H1 (cell line): ENCODE data around the gene NAP1L1. TPM values are rescaled to one million over a fixed set of nuclear protein-coding genes. Genes with fewer than 3 reads are reported as not detected.

Source experiments
- CTCF ChIA-PET: fragments of 300-600 bp; sonication (Branson Sonifier 250); formaldehyde crosslinking; loops from one replicate; lab custom pipeline; 2021; ENCODE audit not compliant: partially characterized antibody; lab: Charles Lee
- POLR2A ChIA-PET: fragments of 300-600 bp; sonication (Branson Sonifier 250); formaldehyde crosslinking; loops from one replicate; lab custom pipeline; 2021; ENCODE audit warnings: inconsistent platforms; ENCODE audit not compliant: partially characterized antibody; lab: Charles Lee
- DNase-seq, 2 experiments: peaks; one replicate each; pipeline versions ENCODE4 v3.0.0 to v3.0.0-alpha.2; 2010 to 2022; ENCODE audit warnings: low spot score in 2 of 2, low read depth in 1 of 2, mixed read lengths in 1 of 2
- FAIRE-seq: peaks from 2 replicates; lab custom pipeline; 2011; peaks lifted over from hg19 to GRCh38; lab: Jason Lieb, UNC
- H2AFZ ChIP-seq: 2 replicates; pipeline ENCODE4 v1.8.1; 2012; ENCODE audit warnings: low read length, inconsistent platforms
- H2AK5ac ChIP-seq: 2 replicates; pipeline ENCODE4 v1.6.1; 2013; ENCODE audit warnings: low read depth, low read length
- H2BK120ac ChIP-seq: replicated peaks from 2 replicates; pipeline ENCODE3; 2013; ENCODE audit warnings: low read depth, low read length, inconsistent platforms
- H2BK12ac ChIP-seq: 2 replicates; pipeline ENCODE4 v1.6.1; 2013; ENCODE audit warnings: low read depth, low read length
- H2BK15ac ChIP-seq: 2 replicates; pipeline ENCODE4 v1.6.1; 2013; ENCODE audit warnings: low read length
- H2BK20ac ChIP-seq: 2 replicates; pipeline ENCODE4 v1.6.1; 2013; ENCODE audit warnings: low read length
- H2BK5ac ChIP-seq: 2 replicates; pipeline ENCODE4 v1.6.1; 2013; ENCODE audit warnings: low read depth, low read length
- H3K14ac ChIP-seq: 2 replicates; pipeline ENCODE4 v1.6.1; 2013; ENCODE audit warnings: inconsistent platforms; ENCODE audit not compliant: insufficient read length
- H3K18ac ChIP-seq: 2 replicates; pipeline ENCODE4 v1.6.1; 2013; ENCODE audit warnings: low read length; ENCODE audit errors: extremely low read depth
- H3K23ac ChIP-seq: 2 replicates; pipeline ENCODE4 v1.6.1; 2013; ENCODE audit warnings: inconsistent platforms; ENCODE audit not compliant: insufficient read length
- H3K23me2 ChIP-seq: 2 replicates; pipeline ENCODE4 v1.6.1; 2013; ENCODE audit warnings: low read depth, low read length
- H3K27ac ChIP-seq: 2 replicates; pipeline ENCODE4 v1.6.1; 2011; ENCODE audit warnings: low read depth, low read length, inconsistent platforms
- H3K27me3 ChIP-seq, 4 experiments: replicated peaks in 1 of 4; 1 replicate in 1 of 4; 2 replicates in 3 of 4; pipeline versions ENCODE4 v1.6.1 to v1.8.1; 2011 to 2013; ENCODE audit warnings: low read length in 3 of 4, mild to moderate bottlenecking in 3 of 4, inconsistent platforms in 2 of 4, mixed read lengths in 2 of 4, moderate library complexity in 1 of 4; ENCODE audit not compliant: control insufficient read depth in 3 of 4, insufficient read depth in 3 of 4; ENCODE audit errors: extremely low read depth in 1 of 4
- H3K36me3 ChIP-seq, 4 experiments: 2 replicates each; pipeline versions ENCODE4 v1.6.1 to v1.8.1; 2011 to 2013; ENCODE audit warnings: mild to moderate bottlenecking in 4 of 4, low read length in 3 of 4, moderate library complexity in 2 of 4, control low read depth in 1 of 4, inconsistent platforms in 1 of 4; ENCODE audit not compliant: insufficient read depth in 4 of 4, control insufficient read depth in 2 of 4
- H3K4ac ChIP-seq: replicated peaks from 2 replicates; pipeline ENCODE3; 2013; ENCODE audit warnings: low read length, low read depth, mixed read lengths, inconsistent platforms; ENCODE audit not compliant: insufficient read length
- H3K4me1 ChIP-seq, 4 experiments: replicated peaks in 1 of 4; 1 replicate in 1 of 4; 2 replicates in 3 of 4; pipeline versions ENCODE4 v1.6.1 to v1.8.1; 2011 to 2013; ENCODE audit warnings: low read length in 3 of 4, inconsistent platforms in 2 of 4, mixed read lengths in 1 of 4; ENCODE audit not compliant: insufficient read depth in 4 of 4, control insufficient read depth in 3 of 4
- H3K4me2 ChIP-seq, 2 experiments: 2 replicates each; pipeline versions ENCODE4 v1.6.1 to v1.8.1; 2011 to 2013; ENCODE audit warnings: low read depth in 2 of 2, low read length in 2 of 2, control low read depth in 1 of 2, inconsistent platforms in 1 of 2, mild to moderate bottlenecking in 1 of 2; ENCODE audit not compliant: insufficient read depth in 1 of 2
- H3K4me3 ChIP-seq, 4 experiments: fragments of 200-600, 300-600 bp in 1 of 4; sonication (generic), shearing (Covaris generic), sonication (Bioruptor Twin) in 1 of 4; 2 replicates each; pipeline versions ENCODE4 v1.5.1 to v1.8.1; 2011 to 2016; ENCODE audit warnings: low read length in 4 of 4, low read depth in 3 of 4, control low read depth in 2 of 4, inconsistent platforms in 2 of 4, mild to moderate bottlenecking in 2 of 4, mixed read lengths in 1 of 4, moderate library complexity in 1 of 4; ENCODE audit not compliant: insufficient read depth in 2 of 4; ENCODE audit errors: extremely low read depth in 1 of 4
- H3K56ac ChIP-seq: replicated peaks from 2 replicates; pipeline ENCODE3; 2013; ENCODE audit warnings: low read depth, mild to moderate bottlenecking, mixed read lengths, low read length, inconsistent platforms; ENCODE audit not compliant: insufficient read length
- H3K79me1 ChIP-seq: 2 replicates; pipeline ENCODE4 v1.6.1; 2013; ENCODE audit warnings: low read depth, low read length, control low read depth
- H3K79me2 ChIP-seq, 2 experiments: 2 replicates each; pipeline versions ENCODE4 v1.6.1 to v1.8.1; 2012 to 2013; ENCODE audit warnings: low read length in 2 of 2, mild to moderate bottlenecking in 2 of 2, inconsistent platforms in 1 of 2; ENCODE audit not compliant: insufficient read depth in 2 of 2, control insufficient read depth in 1 of 2
- H3K9ac ChIP-seq, 4 experiments: replicated peaks in 1 of 4; 1 replicate in 1 of 4; 2 replicates in 3 of 4; pipeline versions ENCODE4 v1.6.1 to v1.8.1; 2011 to 2013; ENCODE audit warnings: low read depth in 3 of 4, low read length in 3 of 4, control low read depth in 2 of 4, mild to moderate bottlenecking in 2 of 4, moderate library complexity in 2 of 4, inconsistent platforms in 1 of 4; ENCODE audit errors: extremely low read depth in 1 of 4
- H3K9me3 ChIP-seq, 2 experiments: 2 replicates each; pipeline versions ENCODE4 v1.6.1 to v1.8.1; 2012 to 2013; ENCODE audit warnings: mild to moderate bottlenecking in 2 of 2, moderate library complexity in 2 of 2, control low read depth in 1 of 2, inconsistent platforms in 1 of 2, low read depth in 1 of 2, low read length in 1 of 2, mixed read lengths in 1 of 2; ENCODE audit not compliant: insufficient read depth in 2 of 2
- H4K20me1 ChIP-seq, 2 experiments: replicated peaks in 1 of 2; 2 replicates each; pipeline versions ENCODE3 to v1.8.1; 2011 to 2013; ENCODE audit warnings: inconsistent platforms in 2 of 2, low read length in 2 of 2, mild to moderate bottlenecking in 1 of 2; ENCODE audit not compliant: insufficient read depth in 2 of 2, control insufficient read depth in 1 of 2
- H4K5ac ChIP-seq: 2 replicates; pipeline ENCODE4 v1.6.1; 2013; ENCODE audit warnings: low read length, low read depth, mixed read lengths, inconsistent platforms; ENCODE audit not compliant: insufficient read length
- H4K8ac ChIP-seq: 2 replicates; pipeline ENCODE4 v1.8.0; 2013; ENCODE audit warnings: mild to moderate bottlenecking, moderate library complexity, low read length, inconsistent platforms; ENCODE audit not compliant: insufficient read depth; ENCODE audit errors: extremely low read depth
- H4K91ac ChIP-seq: replicated peaks from 2 replicates; pipeline ENCODE3; 2013; ENCODE audit warnings: low read length, mixed read lengths, inconsistent platforms; ENCODE audit not compliant: insufficient read length
- GTF2F1 ChIP-seq: IDR thresholded peaks from 2 replicates; pipeline ENCODE4 v1.6.1; 2012; ENCODE audit warnings: low read depth, low read length, improper control_type of control experiment, borderline replicate concordance
- SIRT6 ChIP-seq: IDR thresholded peaks from one replicate; pipeline ENCODE4 v1.7.1; 2012; ENCODE audit warnings: low read length, inconsistent platforms
- SP2 ChIP-seq: IDR thresholded peaks from 2 replicates; pipeline ENCODE4 v1.6.1; 2012; ENCODE audit warnings: mild to moderate bottlenecking, low read length, inconsistent platforms
- SUZ12 ChIP-seq: fragments of 200-600 bp; sonication (generic); IDR thresholded peaks from 2 replicates; pipeline ENCODE4 v1.6.1; 2012; ENCODE audit warnings: mild to moderate bottlenecking, inconsistent platforms, low read length, moderate library complexity, mixed read lengths
- WGBS, 2 experiments: shearing (Covaris generic) in 1 of 2; methylation state at CpG; one replicate each; pipeline versions ENCODE4 v1.1.6 to v1.1.7; 2013 to 2015; ENCODE audit warnings: low lambda C conversion rate in 2 of 2, mixed read lengths in 2 of 2, inconsistent platforms in 1 of 2, low coverage in 1 of 2, missing lambda C conversion rate in 1 of 2; ENCODE audit not compliant: insufficient replicate concordance in 2 of 2, insufficient coverage in 1 of 2, insufficient read length in 1 of 2; ENCODE audit errors: extremely low coverage in 1 of 2, missing lambda C conversion rate in 1 of 2; 5-methylcytosine and 5-hydroxymethylcytosine counted together
- polyA plus RNA-seq, 7 experiments: library from polyadenylated mRNA; depleted of rRNA in 3 of 7; stranded (reverse) in 5 of 7; unstranded in 2 of 7; fragments of >200 nt in 5 of 7; fragments of 200-250 nt in 2 of 7; gene quantifications; 1 replicate in 5 of 7; 2 replicates in 1 of 7; 4 replicates in 1 of 7; pipeline versions ENCODE4 v1.2.1 to v1.2.3, GENCODE V29; 2011 to 2013; ENCODE audit warnings: missing spikeins in 2 of 7, mixed read lengths in 2 of 7
- total RNA-seq: library from RNA; stranded (reverse); fragmentation: NEBNext Ultra II Directional; extraction: Animal tissue kit (Norgen Biotek cat#: 25700); gene quantifications from 2 replicates; pipeline ENCODE4 v1.2.1, GENCODE V29; 2021

NAP1L1 gene
- total and polyA plus RNA-seq, 2 of the 8 experiments (the other 6 are each of a cell fraction or from before 2014, with no cell fraction given), result 202 to 1,159 TPM

DNA sequence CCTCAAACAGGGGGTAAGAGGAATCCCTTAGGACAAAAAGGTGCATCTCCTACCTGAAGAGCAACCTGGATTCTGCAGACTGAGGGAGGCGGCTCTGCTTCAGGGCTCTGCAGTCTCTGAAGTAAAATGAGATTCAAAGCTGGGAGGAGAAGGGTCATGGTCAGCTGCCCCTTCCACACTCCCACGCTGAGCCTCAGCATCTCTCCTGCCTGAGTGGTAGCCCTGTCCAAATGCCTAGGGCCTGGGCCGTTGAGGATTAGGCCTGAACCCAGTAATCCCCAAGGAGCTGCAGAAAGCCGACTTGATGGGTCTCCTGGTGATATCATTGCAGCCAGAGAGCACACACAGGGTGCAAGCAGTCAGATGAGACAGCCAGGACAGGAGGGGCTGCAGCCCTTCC lies 71.8 kb downstream of the NAP1L1 start:
- FAIRE-seq, result no peak

More for the DNA sequence above, 71.8 kb downstream of the NAP1L1 start:
- no peak overlapping the region for H4K91ac ChIP-seq
- no peak overlapping the region for H2BK5ac ChIP-seq
- no peak overlapping the region for H3K56ac ChIP-seq
- no peak overlapping the region for H3K18ac ChIP-seq
- H3K4ac ChIP-seq, result no peak overlapping the region
- H2BK12ac ChIP-seq, result no peak overlapping the region
- H3K14ac ChIP-seq, result no peak overlapping the region
- no peak overlapping the region for H2BK120ac ChIP-seq
- no peaks in the 10 kb centered on the region; the same call in none of the 2 replicates for H3K79me1 ChIP-seq
- H3K4me2 ChIP-seq, result no peak overlapping the region
- TF ChIP-seq SP2, result no peak
- no peak for TF ChIP-seq SUZ12
- TF ChIP-seq GTF2F1, result no peak
- no peak for TF ChIP-seq SIRT6
- H4K8ac ChIP-seq, result no peak overlapping the region
- H3K36me3 ChIP-seq, result no peaks in the 10 kb centered on the region
- POLR2A ChIA-PET, result interaction anchor here (2.2 to 2.4 kb wide), 2 partner anchors 18 to 19 kb away, joined by 5 to 10 read pairs; partner anchors contain the start of gene PHLDA1
- H3K9ac ChIP-seq, result no peak overlapping the region
- H2AFZ ChIP-seq, result no peak overlapping the region
- no peak overlapping the region for H2AK5ac ChIP-seq
- no peak overlapping the region for H3K23ac ChIP-seq
- no peaks in the 10 kb centered on the region for H4K20me1 ChIP-seq
- H3K23me2 ChIP-seq, result no peaks in the 10 kb centered on the region
- H4K5ac ChIP-seq, result no peak overlapping the region
- H3K4me3 ChIP-seq, result no peak overlapping the region
- no peaks in the 10 kb centered on the region for H3K9me3 ChIP-seq
- H3K79me2 ChIP-seq, result no peaks in the 10 kb centered on the region
- H2BK15ac ChIP-seq, result no peak overlapping the region; the same call in 1 of the 2 replicates
- 90% methylated on average over 4 of the region's 4 CpGs; no CpG with 5 or more reads in 1 of the 2 experiments for WGBS, 2 experiments
- DNase-seq, result no peak
- CTCF ChIA-PET, result interaction anchor here (0.6 to 1.5 kb wide), 5 partner anchors 8 to 486 kb away, joined by 3 read pairs; no protein-coding TSS in a partner anchor
- peaks cover 0 to 3% (median 1%) of the 10 kb centered on the region in 4 experiments; a peak in 3 of 7 replicates for H3K4me1 ChIP-seq
- peak overlapping the region; percentile 21; the same call in 1 of the 2 replicates for H2BK20ac ChIP-seq
- no peaks in the 10 kb centered on the region for H3K27me3 ChIP-seq
- no peak overlapping the region for H3K27ac ChIP-seq
